Uterus (tissue), 2 donors: ENCODE results near the gene JADE3.
A peak's percentile ranks its signal among the peaks of the same experiment; 100 is the strongest.

Experiments used
- CTCF ChIP-seq, 4 experiments: fragments of 200-600 bp in 2 of 4; fragments of 450-650 bp in 2 of 4; sonication (generic) in 2 of 4; IDR thresholded peaks; one replicate each; pipeline ENCODE4 v1.5.1; 2016 to 2019; ENCODE audit warnings: antibody characterized with exemption in 4 of 4, mild to moderate bottlenecking in 2 of 4, moderate library complexity in 1 of 4
- POLR2A ChIP-seq, 2 donors: fragments of 450-650 bp; IDR thresholded peaks; one replicate each; pipeline ENCODE4 v1.6.1; 2016; ENCODE audit warnings: antibody characterized with exemption in 2 of 2, mild to moderate bottlenecking in 1 of 2, moderate library complexity in 1 of 2

- TF ChIP-seq CTCF (IDR thresholded peaks at IDR 0.05) (peak; percentile 61 to 84 (median 65)), POLR2A (IDR thresholded peaks at IDR 0.05) (no peak)
Observed at GRCh38 chrX:46903458-46904242, 8.6 kb upstream of the JADE3 start.
